H1 (cell line): ENCODE results near the gene PIEZO1. TPM values are rescaled to one million over a fixed set of nuclear protein-coding genes. Genes with fewer than 3 reads are reported as not detected.

ENCODE experiments used
- CHD7 ChIP-seq: fragments of 300-600 bp; sonication (generic); IDR thresholded peaks from 2 replicates; pipeline ENCODE4 v1.7.1; 2012; ENCODE audit warnings: low read length, moderate library complexity, mild to moderate bottlenecking, inconsistent platforms; ENCODE audit not compliant: insufficient replicate concordance
- POLR2AphosphoS5 ChIP-seq: IDR thresholded peaks from 2 replicates; pipeline ENCODE4 v1.6.1; 2011; ENCODE audit warnings: low read depth, low read length
- SIX5 ChIP-seq: IDR thresholded peaks from 2 replicates; pipeline ENCODE4 v1.6.1; 2011; ENCODE audit warnings: mild to moderate bottlenecking, low read depth, low read length
- polyA plus RNA-seq, 7 experiments: library from polyadenylated mRNA; depleted of rRNA in 3 of 7; stranded (reverse) in 5 of 7; unstranded in 2 of 7; fragments of >200 nt in 5 of 7; fragments of 200-250 nt in 2 of 7; gene quantifications; 1 replicate in 5 of 7; 2 replicates in 1 of 7; 4 replicates in 1 of 7; pipeline versions ENCODE4 v1.2.1 to v1.2.3, GENCODE V29; 2011 to 2013; ENCODE audit warnings: missing spikeins in 2 of 7, mixed read lengths in 2 of 7
- total RNA-seq: library from RNA; stranded (reverse); fragmentation: NEBNext Ultra II Directional; extraction: Animal tissue kit (Norgen Biotek cat#: 25700); gene quantifications from 2 replicates; pipeline ENCODE4 v1.2.1, GENCODE V29; 2021

The PIEZO1 gene
- total and polyA plus RNA-seq, 2 of the 8 experiments (the other 6 are each of a cell fraction or from before 2014, with no cell fraction given), result 42.3 to 67.5 TPM

GRCh38 chr16:88761143-88761534 is 23.9 kb downstream of the PIEZO1 start (continued):
- TF ChIP-seq CHD7, result no peak
- TF ChIP-seq SIX5, result no peak
- no peak for TF ChIP-seq POLR2AphosphoS5
